ENCODE data around the gene S100A5. TPM values are rescaled to one million over a fixed set of nuclear protein-coding genes. Genes with fewer than 3 reads are reported as not detected.

The S100A5 gene
- total and polyA plus RNA-seq, 10 of the 15 experiments (the other 5 are each of a cell fraction or from before 2014, with no cell fraction given) = 0.47 to 0.75 (median 0.56) TPM; not detected in 6

GRCh38 chr1:153538315-153538821, 2.4 kb downstream of the S100A5 start:
- intact Hi-C loops (cut with micrococcal nuclease; ENCODE audit: unreplicated experiment) (no loop called here), in situ Hi-C loops (cut with MboI) (no loop called here)
- TF ChIP-seq POLR2AphosphoS5 (IDR thresholded peaks at IDR 0.05; ENCODE audit: low read length) = no peak
- peak; percentile 46; the same call in 1 of the 2 replicates for TF ChIP-seq RAD51 (IDR thresholded peaks at IDR 0.05)
- TF ChIP-seq ZBED1 (IDR thresholded peaks at IDR 0.05; ENCODE audit: borderline replicate concordance) = no peak
- no peak for TF ChIP-seq HDAC2 (IDR thresholded peaks at IDR 0.05)
- DNase-seq (ENCODE audit: low read depth, low spot score) (no peak), FAIRE-seq (no peak), ATAC-seq (no peak)
- RAD21 ChIA-PET (ENCODE audit: unreplicated experiment) = no interaction called here
- Histone ChIP-seq H3K9ac (ENCODE audit: control insufficient read depth, insufficient read depth, low read length) (no peak overlapping the region), H4K20me1 (ENCODE audit: control insufficient read depth, insufficient read depth) (no peaks in the 10 kb centered on the region), H3K79me2 (ENCODE audit: control insufficient read depth, insufficient read depth, low read length) (no peaks in the 10 kb centered on the region; the same call in 1 of the 2 replicates), H3K4me3 (no peak overlapping the region), H3K27ac (ENCODE audit: control insufficient read depth, insufficient read depth) (no peak overlapping the region), H2AFZ (ENCODE audit: control insufficient read depth, low read depth, low read length) (no peak overlapping the region), H3K9me3 (replicated peaks; ENCODE audit: control insufficient read depth, insufficient read depth, low read length) (no peaks in the 10 kb centered on the region), H3K27me3 (replicated peaks in 1 of 2; ENCODE audit: control insufficient read depth in 2 of 2, insufficient read depth in 2 of 2, low read length in 1 of 2) (no peaks in the 10 kb centered on the region), H3K36me3 (ENCODE audit: control insufficient read depth in 2 of 2, insufficient read depth in 2 of 2, low read length in 1 of 2) (no peaks in the 10 kb centered on the region), H3K4me2 (ENCODE audit: control insufficient read depth, insufficient read depth) (no peak overlapping the region), H3K4me1 (ENCODE audit: control insufficient read depth, insufficient read depth, low read length) (peaks cover 22% of the 10 kb centered on the region)
- WGBS (ENCODE audit: insufficient coverage, insufficient replicate concordance, low lambda C conversion rate, missing lambda C conversion rate) = 52% methylated on average over 6 of the region's 6 CpGs
- POLR2A ChIA-PET = no interaction called here
- no TSS peak for BruUV-seq (replicated peaks)
- SMC1A ChIA-PET (ENCODE audit: uncharacterized antibody, unreplicated experiment) = interaction anchor here (1.2 kb wide), 1 partner anchor 13 kb away, joined by 4 read pairs; no protein-coding TSS in a partner anchor
- CTCF ChIA-PET = interaction anchor here (1.0 to 8.6 kb wide), 2 partner anchors 9 to 33 kb away, joined by 3 to 216 read pairs; no protein-coding TSS in a partner anchor

- ATAC-seq (no peak), FAIRE-seq (no peak), DNase-seq (ENCODE audit: low read depth, low spot score) (no peak)
- TF ChIP-seq ZNF384 (IDR thresholded peaks at IDR 0.05; ENCODE audit: borderline replicate concordance, low read depth, low read length) (no peak), SIX5 (IDR thresholded peaks at IDR 0.05; ENCODE audit: low read depth, low read length, severe bottlenecking) (no peak), E4F1 (IDR thresholded peaks at IDR 0.05; ENCODE audit: borderline replicate concordance, partially characterized antibody) (no peak), SMAD5 (IDR thresholded peaks at IDR 0.05; ENCODE audit: low read depth) (no peak), CEBPZ (IDR thresholded peaks at IDR 0.05; ENCODE audit: low read depth, low read length) (no peak), GATAD2B (conservative IDR thresholded peaks at IDR 0.05; ENCODE audit: low read depth) (no peak), PAX8 (IDR thresholded peaks at IDR 0.05) (no peak), CBX5 (IDR thresholded peaks at IDR 0.05; ENCODE audit: low read depth) (no peak)
- POLR2A ChIA-PET = interaction anchor here (1.1 to 1.3 kb wide), 2 partner anchors 9 to 96 kb away, joined by 4 to 7 read pairs; partner anchors contain the start of gene CHTOP
- RAD21 ChIA-PET (ENCODE audit: unreplicated experiment) = no interaction called here
- 56% methylated on average over 6 of the region's 6 CpGs for WGBS (ENCODE audit: insufficient coverage, insufficient replicate concordance, low lambda C conversion rate, missing lambda C conversion rate)
- no peak overlapping the region for H3K9ac ChIP-seq (ENCODE audit: control insufficient read depth, insufficient read depth, low read length)
- H4K20me1 ChIP-seq (ENCODE audit: control insufficient read depth, insufficient read depth) = no peaks in the 10 kb centered on the region
- no peak overlapping the region for H3K4me3 ChIP-seq
- H3K27ac ChIP-seq (ENCODE audit: control insufficient read depth, insufficient read depth) = no peak overlapping the region
- peaks cover 22% of the 10 kb centered on the region for H3K4me1 ChIP-seq (ENCODE audit: control insufficient read depth, insufficient read depth, low read length)
- CTCF ChIA-PET = interaction anchor here (0.7 to 8.6 kb wide), 3 partner anchors 8 to 34 kb away, joined by 3 to 216 read pairs (median 113); partner anchors contain the start of gene S100A2
- H3K79me2 ChIP-seq (ENCODE audit: control insufficient read depth, insufficient read depth, low read length) = no peaks in the 10 kb centered on the region; the same call in 1 of the 2 replicates
- BruUV-seq (replicated peaks) = no TSS peak
- no peak overlapping the region for H2AFZ ChIP-seq (ENCODE audit: control insufficient read depth, low read depth, low read length)
- H3K9me3 ChIP-seq (replicated peaks; ENCODE audit: control insufficient read depth, insufficient read depth, low read length) = no peaks in the 10 kb centered on the region
- no peaks in the 10 kb centered on the region for H3K27me3 ChIP-seq (replicated peaks in 1 of 2; ENCODE audit: control insufficient read depth in 2 of 2, insufficient read depth in 2 of 2, low read length in 1 of 2)
- intact Hi-C loops (cut with micrococcal nuclease; ENCODE audit: unreplicated experiment) (no loop called here), in situ Hi-C loops (cut with MboI) (no loop called here)
- no peaks in the 10 kb centered on the region for H3K36me3 ChIP-seq (ENCODE audit: control insufficient read depth in 2 of 2, insufficient read depth in 2 of 2, low read length in 1 of 2)
- SMC1A ChIA-PET (ENCODE audit: uncharacterized antibody, unreplicated experiment) = no interaction called here
- H3K4me2 ChIP-seq (ENCODE audit: control insufficient read depth, insufficient read depth) = no peak overlapping the region
Measured at GRCh38 chr1:153537376-153537730, 3.4 kb downstream of the S100A5 start.

Data from GM12878 (cell line).